ENCODE data around the gene PIEZO1. TPM values are rescaled to one million over a fixed set of nuclear protein-coding genes. Genes with fewer than 3 reads are reported as not detected.
A peak's percentile ranks its signal among the peaks of the same experiment; 100 is the strongest.

PIEZO1 gene
- total RNA-seq, 1 donor from 2014 or later: 164 TPM

DNA sequence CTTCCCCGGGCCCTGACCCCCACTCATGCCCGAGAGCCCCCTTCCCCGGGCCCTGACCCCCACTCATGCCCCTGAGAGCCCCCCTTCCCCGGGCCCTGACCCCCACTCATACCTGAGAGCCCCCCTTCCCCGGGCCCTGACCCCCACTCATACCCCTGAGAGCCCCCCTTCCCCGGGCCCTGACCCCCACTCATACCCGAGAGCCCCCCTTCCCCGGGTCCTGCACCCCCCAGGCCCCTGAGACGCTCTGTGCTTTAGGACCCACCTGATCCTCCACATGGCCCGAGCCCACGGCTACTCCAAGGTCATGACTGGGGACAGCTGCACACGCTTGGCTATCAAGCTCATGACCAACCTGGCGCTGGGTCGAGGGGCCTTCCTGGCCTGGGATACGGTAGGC lies 72.0 kb downstream of the PIEZO1 start:
- Histone ChIP-seq H3K36me3 (peaks cover 49% of the 10 kb centered on the region), H3K9me3 (no peaks in the 10 kb centered on the region), H3K4me3 (no peak overlapping the region), H3K4me1 (no peaks in the 10 kb centered on the region), H3K27ac (no peak overlapping the region), H3K27me3 (ENCODE audit: low read depth) (no peaks in the 10 kb centered on the region)
- DNase-seq: no peak
- TF ChIP-seq, protein P1, sequence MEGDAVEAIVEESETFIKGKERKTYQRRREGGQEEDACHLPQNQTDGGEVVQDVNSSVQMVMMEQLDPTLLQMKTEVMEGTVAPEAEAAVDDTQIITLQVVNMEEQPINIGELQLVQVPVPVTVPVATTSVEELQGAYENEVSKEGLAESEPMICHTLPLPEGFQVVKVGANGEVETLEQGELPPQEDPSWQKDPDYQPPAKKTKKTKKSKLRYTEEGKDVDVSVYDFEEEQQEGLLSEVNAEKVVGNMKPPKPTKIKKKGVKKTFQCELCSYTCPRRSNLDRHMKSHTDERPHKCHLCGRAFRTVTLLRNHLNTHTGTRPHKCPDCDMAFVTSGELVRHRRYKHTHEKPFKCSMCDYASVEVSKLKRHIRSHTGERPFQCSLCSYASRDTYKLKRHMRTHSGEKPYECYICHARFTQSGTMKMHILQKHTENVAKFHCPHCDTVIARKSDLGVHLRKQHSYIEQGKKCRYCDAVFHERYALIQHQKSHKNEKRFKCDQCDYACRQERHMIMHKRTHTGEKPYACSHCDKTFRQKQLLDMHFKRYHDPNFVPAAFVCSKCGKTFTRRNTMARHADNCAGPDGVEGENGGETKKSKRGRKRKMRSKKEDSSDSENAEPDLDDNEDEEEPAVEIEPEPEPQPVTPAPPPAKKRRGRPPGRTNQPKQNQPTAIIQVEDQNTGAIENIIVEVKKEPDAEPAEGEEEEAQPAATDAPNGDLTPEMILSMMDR (IDR thresholded peaks at IDR 0.05): no peak
- ATAC-seq: no peak
- intact Hi-C loops (cut with DNase I): no loop called here

DNA sequence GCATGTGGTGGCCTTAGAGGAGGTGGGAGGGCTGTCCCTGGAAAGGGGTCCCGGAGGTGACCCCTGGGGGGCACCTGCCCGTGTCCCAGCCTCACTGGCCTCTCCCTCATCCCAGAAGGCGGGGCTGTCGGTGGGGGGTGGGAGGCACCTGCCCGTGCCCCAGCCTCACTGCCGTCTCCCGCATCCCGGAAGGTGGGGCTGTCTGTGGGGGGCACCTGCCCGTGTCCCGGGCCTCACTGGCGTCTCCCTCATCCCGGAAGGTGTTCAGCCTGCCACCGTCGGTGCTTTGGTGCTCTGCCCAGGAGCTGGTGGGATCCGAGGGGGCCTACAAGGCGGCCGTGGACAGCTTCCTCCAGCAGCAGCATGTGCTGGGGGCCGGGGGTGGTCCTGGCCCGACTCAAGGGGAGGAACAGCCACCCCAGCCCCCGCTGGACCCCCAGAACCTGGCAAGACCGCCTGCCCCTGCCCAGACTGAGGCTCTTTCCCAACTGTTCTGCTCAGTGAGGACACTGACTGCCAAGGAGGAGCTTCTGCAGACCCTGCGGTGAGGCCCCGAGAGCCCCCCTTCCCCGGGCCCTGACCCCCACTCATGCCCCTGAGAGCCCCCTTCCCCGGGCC lies 72.5 kb downstream of the PIEZO1 start:
- Histone ChIP-seq H3K27ac (no peak overlapping the region), H3K36me3 (peaks cover 43% of the 10 kb centered on the region), H3K4me1 (peaks cover under 1% of the 10 kb centered on the region), H3K9me3 (no peaks in the 10 kb centered on the region), H3K4me3 (no peak overlapping the region), H3K27me3 (ENCODE audit: low read depth) (no peaks in the 10 kb centered on the region)
- DNase-seq: no peak
- intact Hi-C loops (cut with DNase I): no loop called here
- no peak for ATAC-seq
- TF ChIP-seq, protein P1 (IDR thresholded peaks at IDR 0.05): no peak

DNA sequence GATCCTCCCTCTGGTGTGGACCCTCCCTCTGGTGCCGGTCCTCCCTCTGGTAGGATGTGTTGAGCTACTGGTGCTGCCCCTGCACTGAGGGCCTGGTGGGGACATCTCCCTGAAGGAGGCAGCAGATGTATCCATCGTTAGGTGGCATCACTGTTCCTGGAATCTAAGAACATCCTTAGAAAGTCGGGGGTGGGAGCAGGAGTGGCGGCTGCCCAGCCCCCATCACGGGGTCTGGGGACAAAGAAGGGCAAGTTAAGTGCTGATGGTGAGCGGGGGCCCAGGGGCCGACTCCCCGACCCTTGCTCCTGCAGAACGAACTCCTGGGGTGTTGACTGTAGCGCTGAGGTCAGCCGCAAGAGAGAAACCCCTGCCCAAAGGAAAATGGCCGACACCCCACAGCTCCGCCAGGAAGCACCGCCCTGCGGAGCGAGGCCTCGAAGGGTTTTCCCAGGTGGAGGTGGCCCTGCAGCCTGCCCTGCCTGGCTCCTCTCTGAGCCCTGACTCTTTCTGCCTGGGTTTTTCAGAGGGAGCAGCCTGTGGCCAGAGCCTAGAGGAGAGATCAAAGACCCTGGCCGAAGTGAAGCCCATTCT lies 73.2 kb downstream of the PIEZO1 start:
- ATAC-seq: no peak
- H3K4me3 ChIP-seq: no peak overlapping the region
- intact Hi-C loops (cut with DNase I): no loop called here
- H3K36me3 ChIP-seq: peaks cover 37% of the 10 kb centered on the region
- no peak for DNase-seq
- no peaks in the 10 kb centered on the region for H3K27me3 ChIP-seq (ENCODE audit: low read depth)
- H3K9me3 ChIP-seq: no peaks in the 10 kb centered on the region
- TF ChIP-seq, protein P1 (IDR thresholded peaks at IDR 0.05): no peak
- H3K27ac ChIP-seq: no peak overlapping the region
- H3K4me1 ChIP-seq: peaks cover 7% of the 10 kb centered on the region

DNA sequence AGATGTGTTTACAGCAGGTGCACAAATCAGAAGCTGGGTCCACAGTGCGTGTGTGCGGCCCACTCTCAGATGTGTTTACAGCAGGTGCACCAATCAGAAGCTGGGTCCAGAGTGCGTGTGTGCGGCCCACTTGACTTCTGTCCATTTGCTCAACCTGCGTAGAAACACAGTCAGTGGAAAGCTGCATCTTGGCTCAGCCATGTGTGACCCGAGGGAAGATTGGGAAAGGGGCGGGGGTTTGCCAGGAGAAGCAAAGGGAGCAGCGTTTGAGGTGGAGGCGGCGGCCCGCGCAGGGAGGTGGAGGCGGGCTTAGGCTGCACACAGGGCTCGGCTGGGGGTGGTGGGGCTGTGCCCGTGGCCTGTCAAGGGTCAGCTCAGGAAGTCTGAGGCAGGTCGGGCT lies 74.5 kb downstream of the PIEZO1 start:
- TF ChIP-seq, protein P1 (IDR thresholded peaks at IDR 0.05): no peak

DNA sequence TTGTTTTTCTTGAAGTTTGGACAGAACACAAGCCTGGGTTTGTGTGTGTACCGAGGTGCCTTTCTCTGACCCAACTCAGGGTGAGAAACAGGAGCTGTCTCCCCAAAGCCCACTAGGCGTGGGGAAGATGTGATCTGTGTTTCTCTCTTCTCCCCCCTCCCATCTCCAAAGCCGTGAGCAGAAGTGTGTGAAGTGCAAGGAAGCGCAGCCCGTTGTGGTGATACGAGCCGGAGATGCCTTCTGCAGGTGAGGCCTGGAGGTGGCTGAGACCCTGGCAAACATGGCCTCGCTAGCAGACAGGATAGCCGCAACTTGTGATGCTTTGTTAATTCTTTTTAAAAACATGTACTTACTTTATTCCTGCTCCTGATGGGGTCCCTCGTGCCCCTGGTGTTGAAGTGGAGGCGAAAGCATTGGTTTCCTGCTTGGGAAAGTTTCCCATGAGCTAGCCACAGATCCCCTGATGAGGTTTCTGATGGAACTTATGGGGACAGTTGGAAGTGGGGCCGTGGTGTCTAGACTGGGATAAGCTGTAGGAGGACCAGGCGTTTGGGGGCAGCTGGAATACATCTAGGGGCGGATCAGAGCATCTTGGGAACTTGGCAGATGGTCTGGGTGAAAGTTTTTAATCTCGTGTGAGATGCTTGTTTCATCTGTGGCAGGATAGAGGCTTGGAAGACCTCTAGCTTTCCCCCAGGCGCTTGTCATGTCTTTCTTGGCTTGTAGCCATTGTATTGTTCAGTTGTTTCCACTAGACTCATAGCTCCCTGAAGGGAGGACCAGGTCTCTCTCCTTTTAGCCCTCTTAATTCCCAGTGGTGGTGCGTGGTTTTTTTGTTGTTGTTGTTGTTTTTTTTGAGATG lies 77.8 kb downstream of the PIEZO1 start:
- intact Hi-C loops (cut with DNase I): no loop called here
- TF ChIP-seq, protein P1 (IDR thresholded peaks at IDR 0.05): no peak

More for the DNA sequence above, 74.5 kb downstream of the PIEZO1 start:
- H3K27ac ChIP-seq: no peak overlapping the region
- peaks cover 24% of the 10 kb centered on the region for H3K36me3 ChIP-seq
- H3K4me1 ChIP-seq: peaks cover 9% of the 10 kb centered on the region
- no peak overlapping the region for H3K4me3 ChIP-seq
- no peaks in the 10 kb centered on the region for H3K9me3 ChIP-seq
- ATAC-seq (no peak), DNase-seq (no peak)
- intact Hi-C loops (cut with DNase I): no loop called here
- H3K27me3 ChIP-seq (ENCODE audit: low read depth): no peaks in the 10 kb centered on the region

More for the DNA sequence above, 77.8 kb downstream of the PIEZO1 start:
- Histone ChIP-seq H3K27ac (peak overlapping the region; percentile 89), H3K4me3 (peak overlapping the region; percentile 100), H3K9me3 (no peaks in the 10 kb centered on the region), H3K27me3 (ENCODE audit: low read depth) (no peaks in the 10 kb centered on the region), H3K36me3 (peaks cover 5% of the 10 kb centered on the region), H3K4me1 (peaks cover 43% of the 10 kb centered on the region)
- no peak for DNase-seq
- ATAC-seq: no peak

Measured in lower lobe of right lung (tissue), 2 donors.